PC-9 (cell line): ENCODE results near the gene SNTG2.

Experiments used
- CTCF ChIP-seq: fragments of 200-600 bp; sonication (generic); conservative IDR thresholded peaks from 2 replicates; pipeline ENCODE4 v1.6.1; 2017; ENCODE audit warnings: mixed run types, antibody characterized with exemption, mild to moderate bottlenecking, moderate library complexity
- EZH2 ChIP-seq: fragments of 200-600 bp; sonication (generic); IDR thresholded peaks from 2 replicates; pipeline ENCODE4 v1.8.0; 2017; ENCODE audit warnings: antibody characterized with exemption, low read depth

GRCh38 chr2:1150724-1151511, 200.3 kb downstream of the SNTG2 start:
- TF ChIP-seq CTCF (no peak), EZH2 (no peak)
